GM23338 (cell line): ENCODE data around the gene MYO16. TPM values are rescaled to one million over a fixed set of nuclear protein-coding genes. Genes with fewer than 3 reads are reported as not detected.

Source experiments
- ATAC-seq: fragments of 200-7000 bp; cut with Tn5 transposase; 3 replicates; pipeline ENCODE4 v1.9.1; 2020
- DNase-seq: peaks from one replicate; pipeline ENCODE4 v3.0.0-alpha.2; 2015; ENCODE audit warnings: low spot score
- H2AFZ ChIP-seq: fragments of 200-600 bp; sonication (generic); 2 replicates; pipeline ENCODE4 v1.8.0; 2016; ENCODE audit warnings: antibody characterized with exemption, mild to moderate bottlenecking, moderate library complexity
- H3F3A ChIP-seq: fragments of 200-600 bp; sonication (generic); replicated peaks from 2 replicates; pipeline ENCODE4 v1.8.0; 2017; ENCODE audit warnings: antibody characterized with exemption, mixed run types, low read depth
- H3K27ac ChIP-seq: fragments of 200-600 bp; sonication (generic); 2 replicates; pipeline ENCODE4 v1.6.1; 2016; ENCODE audit warnings: low read depth
- H3K27me3 ChIP-seq: fragments of 200-600 bp; sonication (generic); 2 replicates; pipeline ENCODE4 v1.8.0; 2016; ENCODE audit warnings: mild to moderate bottlenecking, mixed run types, moderate library complexity; ENCODE audit not compliant: insufficient read depth
- H3K36me3 ChIP-seq: fragments of 200-600 bp; sonication (generic); 2 replicates; pipeline ENCODE4 v1.8.0; 2016; ENCODE audit warnings: mild to moderate bottlenecking; ENCODE audit not compliant: insufficient read depth
- H3K4me1 ChIP-seq: fragments of 200-600 bp; sonication (generic); 2 replicates; pipeline ENCODE4 v1.8.0; 2016; ENCODE audit warnings: mild to moderate bottlenecking, moderate library complexity; ENCODE audit not compliant: insufficient read depth
- H3K4me2 ChIP-seq: fragments of 200-600 bp; sonication (generic); 2 replicates; pipeline ENCODE4 v1.7.1; 2017; ENCODE audit warnings: mixed run types
- H3K4me3 ChIP-seq: fragments of 200-600 bp; sonication (generic); 2 replicates; pipeline ENCODE4 v1.6.1; 2016; ENCODE audit warnings: mixed run types
- H3K79me2 ChIP-seq: fragments of 200-600 bp; sonication (generic); replicated peaks from 2 replicates; pipeline ENCODE4 v1.8.0; 2017; ENCODE audit warnings: mild to moderate bottlenecking; ENCODE audit not compliant: insufficient read depth
- H3K9me2 ChIP-seq: fragments of 200-600 bp; sonication (generic); 2 replicates; pipeline ENCODE4 v1.8.0; 2017; ENCODE audit not compliant: insufficient read depth
- H4K20me1 ChIP-seq: fragments of 200-600 bp; sonication (generic); replicated peaks from 2 replicates; pipeline ENCODE4 v1.8.0; 2017; ENCODE audit warnings: mild to moderate bottlenecking; ENCODE audit not compliant: insufficient read depth
- H3K27ac Mint-ChIP-seq: 2 replicates; pipeline ENCODE4 v1.8.0; 2020; ENCODE audit warnings: inconsistent platforms, mild to moderate bottlenecking, moderate library complexity, mixed read lengths
- H3K27me3 Mint-ChIP-seq: 3 replicates; pipeline ENCODE4 v1.8.0; 2022; ENCODE audit warnings: low read depth, mild to moderate bottlenecking, moderate library complexity, mixed read lengths, inconsistent platforms; ENCODE audit not compliant: insufficient read depth, poor library complexity
- H3K36me3 Mint-ChIP-seq: 3 replicates; pipeline ENCODE4 v1.8.0; 2021; ENCODE audit warnings: low read depth, mild to moderate bottlenecking, inconsistent platforms, moderate library complexity, mixed read lengths
- H3K4me1 Mint-ChIP-seq: 3 replicates; pipeline ENCODE4 v1.8.0; 2020; ENCODE audit warnings: mild to moderate bottlenecking, inconsistent platforms, mixed read lengths
- H3K4me3 Mint-ChIP-seq: 3 replicates; pipeline ENCODE4 v1.8.0; 2021; ENCODE audit warnings: moderate library complexity, mild to moderate bottlenecking, inconsistent platforms, mixed read lengths
- H3K9me3 Mint-ChIP-seq: 3 replicates; pipeline ENCODE4 v1.8.0; 2020; ENCODE audit warnings: moderate library complexity, mild to moderate bottlenecking, inconsistent platforms, mixed read lengths
- CTCF ChIP-seq, 2 experiments: fragments of 200-600 bp in 1 of 2; sonication (generic) in 1 of 2; conservative IDR thresholded peaks; 2 replicates each; pipeline versions ENCODE4 v1.5.1 to v1.6.1; 2016 to 2017; ENCODE audit warnings: antibody characterized with exemption in 2 of 2, low read depth in 2 of 2, mild to moderate bottlenecking in 2 of 2, moderate library complexity in 1 of 2
- ETS1 ChIP-seq: IDR thresholded peaks from 2 replicates; pipeline ENCODE4 v1.6.1; 2016; ENCODE audit warnings: antibody characterized with exemption
- EZH2 ChIP-seq: fragments of 200-600 bp; sonication (generic); IDR thresholded peaks from one replicate; pipeline ENCODE4 v1.8.0; 2017; ENCODE audit warnings: antibody characterized with exemption, mild to moderate bottlenecking, low read depth; ENCODE audit not compliant: unreplicated experiment
- EZH2phosphoT487 ChIP-seq: fragments of 200-600 bp; sonication (generic); IDR thresholded peaks from one replicate; pipeline ENCODE4 v1.8.1; 2018; ENCODE audit warnings: antibody characterized with exemption; ENCODE audit not compliant: unreplicated experiment
- JUNB ChIP-seq: IDR thresholded peaks from one replicate; pipeline ENCODE4 v1.6.1; 2016; ENCODE audit warnings: antibody characterized with exemption; ENCODE audit not compliant: unreplicated experiment
- POLR2AphosphoS5 ChIP-seq: IDR thresholded peaks from 2 replicates; pipeline ENCODE4 v1.6.1; 2016; ENCODE audit warnings: antibody characterized with exemption, low read depth
- STAT1 ChIP-seq: IDR thresholded peaks from one replicate; pipeline ENCODE4 v1.6.1; 2016; ENCODE audit warnings: antibody characterized with exemption; ENCODE audit not compliant: unreplicated experiment
- ZNF114 ChIP-seq: fragments of 250-450 bp; sonication (Bioruptor Pico); IDR thresholded peaks from 2 replicates; pipeline ENCODE4 v1.5.0; 2020; ENCODE audit warnings: mild to moderate bottlenecking, moderate library complexity
- ZNF331 ChIP-seq: fragments of 250-450 bp; sonication (Bioruptor Pico); IDR thresholded peaks from 2 replicates; pipeline ENCODE4 v1.5.0; 2020; ENCODE audit warnings: low read depth, mild to moderate bottlenecking, moderate library complexity
- ZNF462 ChIP-seq: fragments of 250-450 bp; sonication (Bioruptor Pico); IDR thresholded peaks from 2 replicates; pipeline ENCODE4 v1.5.0; 2020; ENCODE audit warnings: mild to moderate bottlenecking, moderate library complexity
- polyA plus RNA-seq: library from polyadenylated mRNA; unstranded; fragments of >200 nt; fragmentation: Nextera tagmentation; extraction: Ambion mirVana; gene quantifications from 2 replicates; pipeline ENCODE4 v1.2.1, GENCODE V29; 2016
- total RNA-seq: library from RNA; depleted of rRNA; stranded (reverse); fragments of >200 nt; shearing (Covaris generic); gene quantifications from 2 replicates; pipeline ENCODE4 v1.2.3, GENCODE V29; 2014

Gene MYO16
- total and polyA plus RNA-seq, 2 experiments from 2014 or later = 0.10 to 0.13 TPM

- ATAC-seq = no peak
- no peak overlapping the region for H3K4me3 ChIP-seq
- no peak overlapping the region for H3K27ac ChIP-seq
- H3K4me1 ChIP-seq = no peaks in the 10 kb centered on the region
- peaks cover 4% of the 10 kb centered on the region for H3K27me3 Mint-ChIP-seq
- no peak overlapping the region for H3K4me2 ChIP-seq
- no peak overlapping the region for H3K27ac Mint-ChIP-seq
- no peak overlapping the region for H2AFZ ChIP-seq
- no peak overlapping the region for H3K4me3 Mint-ChIP-seq
- DNase-seq = no peak
- no peaks in the 10 kb centered on the region for H3K79me2 ChIP-seq
- peaks cover 3% of the 10 kb centered on the region; the same call in 2 of the 3 replicates for H3K4me1 Mint-ChIP-seq
- H3K36me3 Mint-ChIP-seq = peaks cover 16% of the 10 kb centered on the region; the same call in 2 of the 3 replicates
- H3F3A ChIP-seq = no peaks in the 10 kb centered on the region
- H3K36me3 ChIP-seq = peaks cover 9% of the 10 kb centered on the region; the same call in 1 of the 2 replicates
- TF ChIP-seq JUNB (no peak), ZNF331 (CRISPR knock-in tag) (no peak), ETS1 (no peak), CTCF (conservative IDR thresholded peaks at IDR 0.05; ENCODE audit: low read depth in 2 of 2) (no peak), EZH2phosphoT487 (no peak), ZNF462 (CRISPR knock-in tag) (no peak), EZH2 (no peak), STAT1 (no peak), POLR2AphosphoS5 (no peak), ZNF114 (CRISPR knock-in tag) (no peak)
- H4K20me1 ChIP-seq = no peaks in the 10 kb centered on the region
- peaks cover 17% of the 10 kb centered on the region for H3K27me3 ChIP-seq
- no peaks in the 10 kb centered on the region for H3K9me2 ChIP-seq
- peaks cover 20% of the 10 kb centered on the region for H3K9me3 Mint-ChIP-seq
Measured at GRCh38 chr13:109141706-109142105, 512.3 kb downstream of the MYO16 start.
